GM23338 (cell line): Measurements from ENCODE around the gene ITGB3. TPM values are rescaled to one million over a fixed set of nuclear protein-coding genes. Genes with fewer than 3 reads are reported as not detected.

Experiments
- ATAC-seq: fragments of 200-7000 bp; cut with Tn5 transposase; 3 replicates; pipeline ENCODE4 v1.9.1; 2020
- DNase-seq: peaks from one replicate; pipeline ENCODE4 v3.0.0-alpha.2; 2015; ENCODE audit warnings: low spot score
- H2AFZ ChIP-seq: fragments of 200-600 bp; sonication (generic); 2 replicates; pipeline ENCODE4 v1.8.0; 2016; ENCODE audit warnings: antibody characterized with exemption, mild to moderate bottlenecking, moderate library complexity
- H3F3A ChIP-seq: fragments of 200-600 bp; sonication (generic); replicated peaks from 2 replicates; pipeline ENCODE4 v1.8.0; 2017; ENCODE audit warnings: antibody characterized with exemption, mixed run types, low read depth
- H3K27ac ChIP-seq: fragments of 200-600 bp; sonication (generic); 2 replicates; pipeline ENCODE4 v1.6.1; 2016; ENCODE audit warnings: low read depth
- H3K27me3 ChIP-seq: fragments of 200-600 bp; sonication (generic); 2 replicates; pipeline ENCODE4 v1.8.0; 2016; ENCODE audit warnings: mild to moderate bottlenecking, mixed run types, moderate library complexity; ENCODE audit not compliant: insufficient read depth
- H3K36me3 ChIP-seq: fragments of 200-600 bp; sonication (generic); 2 replicates; pipeline ENCODE4 v1.8.0; 2016; ENCODE audit warnings: mild to moderate bottlenecking; ENCODE audit not compliant: insufficient read depth
- H3K4me1 ChIP-seq: fragments of 200-600 bp; sonication (generic); 2 replicates; pipeline ENCODE4 v1.8.0; 2016; ENCODE audit warnings: mild to moderate bottlenecking, moderate library complexity; ENCODE audit not compliant: insufficient read depth
- H3K4me2 ChIP-seq: fragments of 200-600 bp; sonication (generic); 2 replicates; pipeline ENCODE4 v1.7.1; 2017; ENCODE audit warnings: mixed run types
- H3K4me3 ChIP-seq: fragments of 200-600 bp; sonication (generic); 2 replicates; pipeline ENCODE4 v1.6.1; 2016; ENCODE audit warnings: mixed run types
- H3K79me2 ChIP-seq: fragments of 200-600 bp; sonication (generic); replicated peaks from 2 replicates; pipeline ENCODE4 v1.8.0; 2017; ENCODE audit warnings: mild to moderate bottlenecking; ENCODE audit not compliant: insufficient read depth
- H3K9me2 ChIP-seq: fragments of 200-600 bp; sonication (generic); 2 replicates; pipeline ENCODE4 v1.8.0; 2017; ENCODE audit not compliant: insufficient read depth
- H4K20me1 ChIP-seq: fragments of 200-600 bp; sonication (generic); replicated peaks from 2 replicates; pipeline ENCODE4 v1.8.0; 2017; ENCODE audit warnings: mild to moderate bottlenecking; ENCODE audit not compliant: insufficient read depth
- H3K27ac Mint-ChIP-seq: 2 replicates; pipeline ENCODE4 v1.8.0; 2020; ENCODE audit warnings: inconsistent platforms, mild to moderate bottlenecking, moderate library complexity, mixed read lengths
- H3K27me3 Mint-ChIP-seq: 3 replicates; pipeline ENCODE4 v1.8.0; 2022; ENCODE audit warnings: low read depth, mild to moderate bottlenecking, moderate library complexity, mixed read lengths, inconsistent platforms; ENCODE audit not compliant: insufficient read depth, poor library complexity
- H3K36me3 Mint-ChIP-seq: 3 replicates; pipeline ENCODE4 v1.8.0; 2021; ENCODE audit warnings: low read depth, mild to moderate bottlenecking, inconsistent platforms, moderate library complexity, mixed read lengths
- H3K4me1 Mint-ChIP-seq: 3 replicates; pipeline ENCODE4 v1.8.0; 2020; ENCODE audit warnings: mild to moderate bottlenecking, inconsistent platforms, mixed read lengths
- H3K4me3 Mint-ChIP-seq: 3 replicates; pipeline ENCODE4 v1.8.0; 2021; ENCODE audit warnings: moderate library complexity, mild to moderate bottlenecking, inconsistent platforms, mixed read lengths
- H3K9me3 Mint-ChIP-seq: 3 replicates; pipeline ENCODE4 v1.8.0; 2020; ENCODE audit warnings: moderate library complexity, mild to moderate bottlenecking, inconsistent platforms, mixed read lengths
- CREB1 ChIP-seq: fragments of 250-450 bp; sonication (Bioruptor Pico); IDR thresholded peaks from 2 replicates; pipeline ENCODE4 v1.5.0; 2020; ENCODE audit warnings: low read depth, mild to moderate bottlenecking, moderate library complexity
- CTCF ChIP-seq, 2 experiments: fragments of 200-600 bp in 1 of 2; sonication (generic) in 1 of 2; conservative IDR thresholded peaks; 2 replicates each; pipeline versions ENCODE4 v1.5.1 to v1.6.1; 2016 to 2017; ENCODE audit warnings: antibody characterized with exemption in 2 of 2, low read depth in 2 of 2, mild to moderate bottlenecking in 2 of 2, moderate library complexity in 1 of 2
- ETS1 ChIP-seq: IDR thresholded peaks from 2 replicates; pipeline ENCODE4 v1.6.1; 2016; ENCODE audit warnings: antibody characterized with exemption
- EZH2 ChIP-seq: fragments of 200-600 bp; sonication (generic); IDR thresholded peaks from one replicate; pipeline ENCODE4 v1.8.0; 2017; ENCODE audit warnings: antibody characterized with exemption, mild to moderate bottlenecking, low read depth; ENCODE audit not compliant: unreplicated experiment
- EZH2phosphoT487 ChIP-seq: fragments of 200-600 bp; sonication (generic); IDR thresholded peaks from one replicate; pipeline ENCODE4 v1.8.1; 2018; ENCODE audit warnings: antibody characterized with exemption; ENCODE audit not compliant: unreplicated experiment
- JUNB ChIP-seq: IDR thresholded peaks from one replicate; pipeline ENCODE4 v1.6.1; 2016; ENCODE audit warnings: antibody characterized with exemption; ENCODE audit not compliant: unreplicated experiment
- POLR2AphosphoS5 ChIP-seq: IDR thresholded peaks from 2 replicates; pipeline ENCODE4 v1.6.1; 2016; ENCODE audit warnings: antibody characterized with exemption, low read depth
- REST ChIP-seq: IDR thresholded peaks from one replicate; pipeline ENCODE4 v1.6.1; 2018; ENCODE audit warnings: antibody characterized with exemption; ENCODE audit not compliant: unreplicated experiment
- STAT1 ChIP-seq: IDR thresholded peaks from one replicate; pipeline ENCODE4 v1.6.1; 2016; ENCODE audit warnings: antibody characterized with exemption; ENCODE audit not compliant: unreplicated experiment
- ZNF114 ChIP-seq: fragments of 250-450 bp; sonication (Bioruptor Pico); IDR thresholded peaks from 2 replicates; pipeline ENCODE4 v1.5.0; 2020; ENCODE audit warnings: mild to moderate bottlenecking, moderate library complexity
- ZNF331 ChIP-seq: fragments of 250-450 bp; sonication (Bioruptor Pico); IDR thresholded peaks from 2 replicates; pipeline ENCODE4 v1.5.0; 2020; ENCODE audit warnings: low read depth, mild to moderate bottlenecking, moderate library complexity
- polyA plus RNA-seq: library from polyadenylated mRNA; unstranded; fragments of >200 nt; fragmentation: Nextera tagmentation; extraction: Ambion mirVana; gene quantifications from 2 replicates; pipeline ENCODE4 v1.2.1, GENCODE V29; 2016
- total RNA-seq: library from RNA; depleted of rRNA; stranded (reverse); fragments of >200 nt; shearing (Covaris generic); gene quantifications from 2 replicates; pipeline ENCODE4 v1.2.3, GENCODE V29; 2014
- TF ChIP-seq, protein P1 (sequence below): fragments of 250-450 bp; sonication (Bioruptor Pico); IDR thresholded peaks from 2 replicates; pipeline ENCODE4 v1.5.0; 2020; ENCODE audit warnings: mild to moderate bottlenecking, moderate library complexity

ITGB3 gene
- total and polyA plus RNA-seq, 2 experiments from 2014 or later, result 0.52 TPM; not detected in 1

DNA sequence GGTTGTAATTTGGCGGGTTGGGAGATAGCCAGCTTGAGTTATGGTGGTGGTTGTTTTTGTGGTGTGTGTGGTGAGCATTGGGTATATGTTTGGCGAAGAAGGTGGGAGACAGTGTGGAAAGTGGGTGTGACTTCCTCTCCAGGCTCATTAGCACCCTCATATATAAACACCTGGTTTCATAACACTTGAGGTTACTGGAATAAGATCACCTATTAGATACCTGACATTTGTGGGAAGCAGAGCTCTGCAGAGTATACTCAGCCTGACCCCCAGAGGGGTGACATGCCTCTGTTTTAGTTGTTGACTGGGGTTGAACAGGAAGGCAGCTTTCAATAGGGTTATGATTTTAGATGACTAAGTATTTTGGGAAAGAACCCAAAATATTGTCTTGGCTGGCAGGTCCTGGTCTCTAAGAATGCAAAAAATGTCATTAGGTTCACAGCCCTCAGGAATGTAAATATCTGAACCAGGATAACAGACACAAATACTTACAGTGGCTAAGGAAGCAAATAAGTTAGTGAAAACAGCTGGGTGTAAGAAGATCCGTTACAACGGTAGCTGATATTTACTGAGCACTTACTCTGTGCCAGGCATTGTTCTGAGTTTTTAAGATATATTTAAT is 51.8 kb downstream of the ITGB3 start:
- Mint-ChIP-seq H3K9me3 (no peaks in the 10 kb centered on the region; the same call in 2 of the 3 replicates), H3K4me1 (peaks cover 10% of the 10 kb centered on the region)
- no peak for ATAC-seq

More for the DNA sequence above, 51.8 kb downstream of the ITGB3 start:
- H3K36me3 Mint-ChIP-seq, result no peaks in the 10 kb centered on the region
- no peaks in the 10 kb centered on the region for H3K36me3 ChIP-seq
- no peak overlapping the region for H3K4me3 ChIP-seq
- TF ChIP-seq, protein P1, sequence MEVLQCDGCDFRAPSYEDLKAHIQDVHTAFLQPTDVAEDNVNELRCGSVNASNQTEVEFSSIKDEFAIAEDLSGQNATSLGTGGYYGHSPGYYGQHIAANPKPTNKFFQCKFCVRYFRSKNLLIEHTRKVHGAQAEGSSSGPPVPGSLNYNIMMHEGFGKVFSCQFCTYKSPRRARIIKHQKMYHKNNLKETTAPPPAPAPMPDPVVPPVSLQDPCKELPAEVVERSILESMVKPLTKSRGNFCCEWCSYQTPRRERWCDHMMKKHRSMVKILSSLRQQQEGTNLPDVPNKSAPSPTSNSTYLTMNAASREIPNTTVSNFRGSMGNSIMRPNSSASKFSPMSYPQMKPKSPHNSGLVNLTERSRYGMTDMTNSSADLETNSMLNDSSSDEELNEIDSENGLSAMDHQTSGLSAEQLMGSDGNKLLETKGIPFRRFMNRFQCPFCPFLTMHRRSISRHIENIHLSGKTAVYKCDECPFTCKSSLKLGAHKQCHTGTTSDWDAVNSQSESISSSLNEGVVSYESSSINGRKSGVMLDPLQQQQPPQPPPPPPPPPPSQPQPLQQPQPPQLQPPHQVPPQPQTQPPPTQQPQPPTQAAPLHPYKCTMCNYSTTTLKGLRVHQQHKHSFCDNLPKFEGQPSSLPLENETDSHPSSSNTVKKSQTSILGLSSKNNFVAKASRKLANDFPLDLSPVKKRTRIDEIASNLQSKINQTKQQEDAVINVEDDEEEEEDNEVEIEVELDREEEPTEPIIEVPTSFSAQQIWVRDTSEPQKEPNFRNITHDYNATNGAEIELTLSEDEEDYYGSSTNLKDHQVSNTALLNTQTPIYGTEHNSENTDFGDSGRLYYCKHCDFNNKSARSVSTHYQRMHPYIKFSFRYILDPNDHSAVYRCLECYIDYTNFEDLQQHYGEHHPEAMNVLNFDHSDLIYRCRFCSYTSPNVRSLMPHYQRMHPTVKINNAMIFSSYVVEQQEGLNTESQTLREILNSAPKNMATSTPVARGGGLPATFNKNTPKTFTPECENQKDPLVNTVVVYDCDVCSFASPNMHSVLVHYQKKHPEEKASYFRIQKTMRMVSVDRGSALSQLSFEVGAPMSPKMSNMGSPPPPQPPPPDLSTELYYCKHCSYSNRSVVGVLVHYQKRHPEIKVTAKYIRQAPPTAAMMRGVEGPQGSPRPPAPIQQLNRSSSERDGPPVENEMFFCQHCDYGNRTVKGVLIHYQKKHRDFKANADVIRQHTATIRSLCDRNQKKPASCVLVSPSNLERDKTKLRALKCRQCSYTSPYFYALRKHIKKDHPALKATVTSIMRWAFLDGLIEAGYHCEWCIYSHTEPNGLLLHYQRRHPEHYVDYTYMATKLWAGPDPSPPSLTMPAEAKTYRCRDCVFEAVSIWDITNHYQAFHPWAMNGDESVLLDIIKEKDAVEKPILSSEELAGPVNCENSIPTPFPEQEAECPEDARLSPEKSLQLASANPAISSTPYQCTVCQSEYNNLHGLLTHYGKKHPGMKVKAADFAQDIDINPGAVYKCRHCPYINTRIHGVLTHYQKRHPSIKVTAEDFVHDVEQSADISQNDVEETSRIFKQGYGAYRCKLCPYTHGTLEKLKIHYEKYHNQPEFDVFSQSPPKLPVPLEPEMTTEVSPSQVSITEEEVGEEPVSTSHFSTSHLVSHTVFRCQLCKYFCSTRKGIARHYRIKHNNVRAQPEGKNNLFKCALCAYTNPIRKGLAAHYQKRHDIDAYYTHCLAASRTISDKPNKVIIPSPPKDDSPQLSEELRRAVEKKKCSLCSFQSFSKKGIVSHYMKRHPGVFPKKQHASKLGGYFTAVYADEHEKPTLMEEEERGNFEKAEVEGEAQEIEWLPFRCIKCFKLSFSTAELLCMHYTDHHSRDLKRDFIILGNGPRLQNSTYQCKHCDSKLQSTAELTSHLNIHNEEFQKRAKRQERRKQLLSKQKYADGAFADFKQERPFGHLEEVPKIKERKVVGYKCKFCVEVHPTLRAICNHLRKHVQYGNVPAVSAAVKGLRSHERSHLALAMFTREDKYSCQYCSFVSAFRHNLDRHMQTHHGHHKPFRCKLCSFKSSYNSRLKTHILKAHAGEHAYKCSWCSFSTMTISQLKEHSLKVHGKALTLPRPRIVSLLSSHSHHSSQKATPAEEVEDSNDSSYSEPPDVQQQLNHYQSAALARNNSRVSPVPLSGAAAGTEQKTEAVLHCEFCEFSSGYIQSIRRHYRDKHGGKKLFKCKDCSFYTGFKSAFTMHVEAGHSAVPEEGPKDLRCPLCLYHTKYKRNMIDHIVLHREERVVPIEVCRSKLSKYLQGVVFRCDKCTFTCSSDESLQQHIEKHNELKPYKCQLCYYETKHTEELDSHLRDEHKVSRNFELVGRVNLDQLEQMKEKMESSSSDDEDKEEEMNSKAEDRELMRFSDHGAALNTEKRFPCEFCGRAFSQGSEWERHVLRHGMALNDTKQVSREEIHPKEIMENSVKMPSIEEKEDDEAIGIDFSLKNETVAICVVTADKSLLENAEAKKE, result no peak
- TF ChIP-seq ZNF114 (CRISPR knock-in tag), result no peak
- no peak for TF ChIP-seq REST
- no peak for TF ChIP-seq CTCF (conservative IDR thresholded peaks at IDR 0.05; ENCODE audit: low read depth in 2 of 2)
- TF ChIP-seq JUNB, result no peak
- no peak for TF ChIP-seq STAT1
- no peak for TF ChIP-seq EZH2phosphoT487
- TF ChIP-seq ETS1, result no peak
- TF ChIP-seq ZNF331, result no peak
- TF ChIP-seq POLR2AphosphoS5, result no peak
- TF ChIP-seq CREB1, result no peak
- TF ChIP-seq EZH2, result no peak
- H3K4me1 ChIP-seq, result no peaks in the 10 kb centered on the region
- no peaks in the 10 kb centered on the region for H4K20me1 ChIP-seq
- no peak overlapping the region for H3K4me2 ChIP-seq
- no peak overlapping the region for H3K27ac ChIP-seq
- no peak overlapping the region for H3K27ac Mint-ChIP-seq
- H3K79me2 ChIP-seq, result no peaks in the 10 kb centered on the region
- DNase-seq, result no peak
- no peak overlapping the region for H2AFZ ChIP-seq
- peaks cover 10% of the 10 kb centered on the region for H3K27me3 Mint-ChIP-seq
- no peaks in the 10 kb centered on the region for H3F3A ChIP-seq
- H3K27me3 ChIP-seq, result no peaks in the 10 kb centered on the region
- H3K4me3 Mint-ChIP-seq, result no peak overlapping the region
- peaks cover 2% of the 10 kb centered on the region; the same call in 1 of the 2 replicates for H3K9me2 ChIP-seq
